Tibial nerve (tissue), 4 donors: ENCODE results near the gene ACOT9.

Experiments
- EP300 ChIP-seq, 2 donors: sonication (generic); formaldehyde crosslinking; IDR thresholded peaks; one replicate each; pipeline ENCODE4 v1.6.1; 2017; ENCODE audit warnings: antibody characterized with exemption in 2 of 2, mild to moderate bottlenecking in 1 of 2
- POLR2A ChIP-seq, 2 donors: fragments of 450-650 bp; IDR thresholded peaks; one replicate each; pipeline ENCODE4 v1.6.1; 2017; ENCODE audit warnings: antibody characterized with exemption in 2 of 2, mild to moderate bottlenecking in 2 of 2, moderate library complexity in 2 of 2
- TF ChIP-seq, protein P1 (sequence below), 5 experiments: fragments of 200-600 bp in 3 of 5; fragments of 450-650 bp in 2 of 5; sonication (generic) in 3 of 5; IDR thresholded peaks; one replicate each; pipeline ENCODE4 v1.5.1; 2016 to 2019; ENCODE audit warnings: antibody characterized with exemption in 5 of 5, mild to moderate bottlenecking in 3 of 5, moderate library complexity in 2 of 5

DNA sequence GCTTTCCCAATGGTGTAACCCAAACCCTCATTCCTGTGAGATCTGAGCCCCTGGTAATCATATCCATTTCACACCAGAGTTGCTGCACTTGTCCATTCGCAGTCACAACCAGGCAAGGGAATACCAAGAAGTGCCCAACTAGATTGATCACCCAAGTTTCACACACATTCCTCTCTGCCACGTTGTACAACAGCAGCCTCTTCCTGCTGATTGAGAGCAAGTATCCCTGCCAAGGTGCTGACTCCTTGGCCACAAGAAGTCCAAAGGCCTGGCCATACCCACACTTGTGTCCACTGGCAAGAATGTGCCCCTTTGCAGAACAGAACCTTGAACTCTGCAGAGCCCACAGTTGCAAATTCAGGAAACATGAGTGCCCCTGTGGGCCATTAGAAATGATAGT, 6.5 kb upstream of the ACOT9 start:
- no peak for TF ChIP-seq POLR2A (IDR thresholded peaks at IDR 0.05)
- TF ChIP-seq, protein P1, sequence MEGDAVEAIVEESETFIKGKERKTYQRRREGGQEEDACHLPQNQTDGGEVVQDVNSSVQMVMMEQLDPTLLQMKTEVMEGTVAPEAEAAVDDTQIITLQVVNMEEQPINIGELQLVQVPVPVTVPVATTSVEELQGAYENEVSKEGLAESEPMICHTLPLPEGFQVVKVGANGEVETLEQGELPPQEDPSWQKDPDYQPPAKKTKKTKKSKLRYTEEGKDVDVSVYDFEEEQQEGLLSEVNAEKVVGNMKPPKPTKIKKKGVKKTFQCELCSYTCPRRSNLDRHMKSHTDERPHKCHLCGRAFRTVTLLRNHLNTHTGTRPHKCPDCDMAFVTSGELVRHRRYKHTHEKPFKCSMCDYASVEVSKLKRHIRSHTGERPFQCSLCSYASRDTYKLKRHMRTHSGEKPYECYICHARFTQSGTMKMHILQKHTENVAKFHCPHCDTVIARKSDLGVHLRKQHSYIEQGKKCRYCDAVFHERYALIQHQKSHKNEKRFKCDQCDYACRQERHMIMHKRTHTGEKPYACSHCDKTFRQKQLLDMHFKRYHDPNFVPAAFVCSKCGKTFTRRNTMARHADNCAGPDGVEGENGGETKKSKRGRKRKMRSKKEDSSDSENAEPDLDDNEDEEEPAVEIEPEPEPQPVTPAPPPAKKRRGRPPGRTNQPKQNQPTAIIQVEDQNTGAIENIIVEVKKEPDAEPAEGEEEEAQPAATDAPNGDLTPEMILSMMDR (IDR thresholded peaks at IDR 0.05), result no peak
- TF ChIP-seq EP300 (IDR thresholded peaks at IDR 0.05), result no peak
